ENCODE data around the gene FBXW9.
"Not testable (repeated sequence)": the region's sequence is repeated elsewhere in the genome, so short reads cannot be mapped to it uniquely, and the experiment has no call there.

Gene FBXW9

GRCh38 chr19:12713304-12713703 lies 16.9 kb upstream of the FBXW9 start:
- not testable (repeated sequence) for DNase-seq

GRCh38 chr19:12712077-12712476 lies 15.6 kb upstream of the FBXW9 start:
- not testable (repeated sequence) for DNase-seq

DNA sequence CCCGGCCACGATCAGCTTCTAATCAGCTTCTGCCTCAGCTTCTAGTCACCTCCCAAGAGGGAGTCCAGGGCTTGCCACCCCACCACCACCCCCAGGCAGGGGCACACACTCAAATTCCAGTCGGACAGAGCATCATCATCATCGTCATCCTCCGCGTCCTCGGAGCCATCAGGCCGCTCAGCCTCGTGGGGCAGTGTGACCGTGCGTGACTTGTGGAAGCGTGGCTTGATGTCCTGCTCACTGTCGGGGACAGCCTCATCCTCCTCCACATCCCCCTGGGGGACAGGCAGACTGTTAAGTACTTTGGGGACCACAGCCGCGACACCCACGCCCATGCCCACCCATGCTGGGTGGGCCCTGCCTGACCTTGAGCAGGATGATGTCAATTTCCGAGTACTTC lies 14.8 kb upstream of the FBXW9 start:
- DNase-seq, result no peak

- no peak for DNase-seq
Observed at GRCh38 chr19:12708641-12709040, 12.2 kb upstream of the FBXW9 start.

DNA sequence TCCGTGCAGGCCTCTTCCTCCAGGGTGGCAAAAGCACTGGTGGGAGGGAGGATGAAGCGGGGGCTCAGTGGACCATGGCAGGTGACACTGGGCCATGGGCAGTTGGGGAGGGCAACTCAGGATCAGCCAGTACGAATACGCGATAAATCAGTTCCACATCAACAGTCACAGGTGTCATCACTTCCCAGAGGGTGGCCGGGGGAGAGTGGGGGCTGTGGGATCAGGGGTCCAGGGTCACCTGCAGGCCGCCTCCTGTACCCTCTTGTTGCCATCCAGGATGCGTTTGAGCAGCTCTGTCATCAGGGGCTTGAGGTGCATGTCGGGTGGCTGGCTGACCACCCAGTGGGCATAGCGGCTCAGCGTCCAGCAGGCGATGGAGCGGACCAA lies 9.9 kb upstream of the FBXW9 start:
- DNase-seq, result no peak

GRCh38 chr19:12705654-12706331 lies 9.4 kb upstream of the FBXW9 start:
- no peak for DNase-seq

DNA sequence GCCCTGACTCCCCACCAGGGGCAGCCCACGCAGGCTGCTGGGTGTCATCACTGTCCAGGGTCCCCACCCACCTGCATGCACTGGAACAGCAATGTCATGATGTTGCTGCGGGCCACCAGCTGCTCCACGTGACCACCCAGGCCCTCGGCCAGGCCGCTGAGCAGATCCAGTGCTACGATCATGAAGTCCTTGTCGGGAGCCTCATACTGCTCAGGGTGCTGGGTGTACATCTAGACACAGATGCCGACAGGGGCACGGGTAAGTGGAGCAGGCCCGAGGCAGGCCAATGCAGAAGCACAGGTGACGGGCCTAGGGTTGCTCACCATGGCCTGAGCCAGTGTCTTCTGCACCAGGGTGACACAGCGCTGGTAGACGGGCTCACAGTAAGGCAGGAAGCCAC lies 8.7 kb upstream of the FBXW9 start:
- DNase-seq, result no peak

- DNase-seq, result no peak
Observed at GRCh38 chr19:12703046-12703445, 6.6 kb upstream of the FBXW9 start.

GRCh38 chr19:12701596-12702282 lies 5.3 kb upstream of the FBXW9 start:
- DNase-seq, result no peak

- no peak for DNase-seq
Observed at GRCh38 chr19:12698138-12698537, 1.7 kb upstream of the FBXW9 start.

DNA sequence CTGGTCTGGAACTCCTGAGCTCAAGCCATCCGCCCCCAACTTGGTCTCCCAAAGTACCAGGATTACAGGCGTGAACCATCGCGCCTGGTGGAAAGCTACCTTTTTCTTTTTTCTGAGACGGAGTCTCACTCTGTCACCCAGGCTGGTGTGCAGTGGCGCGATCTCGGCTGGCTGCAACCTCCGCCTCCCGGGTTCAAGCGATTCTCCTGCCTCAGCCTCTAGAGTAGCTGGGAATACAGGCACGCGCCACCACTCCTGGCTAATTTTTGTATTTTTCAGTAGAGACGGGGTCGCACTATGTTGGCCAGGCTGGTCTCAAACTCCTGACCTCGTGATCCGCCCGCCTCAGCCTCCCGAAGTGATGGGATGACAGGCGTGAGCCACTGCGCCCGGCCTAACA lies 994 bp upstream of the FBXW9 start:
- not testable (repeated sequence) for DNase-seq

DNA sequence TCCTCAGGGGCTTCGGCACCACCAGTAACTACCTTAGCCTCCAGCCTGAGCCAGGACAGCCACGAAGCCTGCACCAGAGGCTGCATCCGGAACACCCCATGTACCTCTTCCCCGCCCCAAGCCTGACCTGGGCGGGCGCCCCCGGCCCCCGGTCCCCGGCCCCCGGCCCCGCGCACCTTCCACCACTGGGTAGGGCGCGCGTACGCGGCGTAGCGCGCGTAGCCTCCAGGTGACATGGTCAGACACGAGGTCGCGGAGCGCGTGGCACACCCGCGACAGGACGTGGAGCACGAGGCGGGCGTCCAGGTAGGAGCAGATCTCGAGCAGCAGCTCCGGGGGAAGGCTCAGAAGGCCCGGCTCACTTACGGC lies 450 bp downstream of the FBXW9 start:
- DNase-seq, result no peak

DNA sequence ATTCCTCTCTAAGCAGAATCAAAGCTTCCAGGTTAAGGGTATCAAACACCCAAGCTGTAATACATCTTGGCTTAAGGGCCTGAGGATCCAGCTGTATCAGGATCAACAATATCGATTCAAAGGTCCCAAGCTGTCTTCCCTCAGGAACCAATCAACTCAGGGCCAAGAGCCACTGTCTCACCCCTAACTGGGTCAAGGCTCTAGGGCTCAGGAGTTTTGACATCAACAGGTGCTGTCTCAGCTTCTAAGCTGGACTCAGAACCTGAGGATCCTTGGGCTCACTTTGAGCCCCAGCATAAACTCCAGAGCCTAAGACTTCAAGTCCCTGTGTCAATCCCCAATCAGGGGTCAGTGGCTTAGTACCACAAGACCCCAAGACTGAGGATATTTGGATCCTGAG lies 917 bp downstream of the FBXW9 start:
- no peak for DNase-seq

DNA sequence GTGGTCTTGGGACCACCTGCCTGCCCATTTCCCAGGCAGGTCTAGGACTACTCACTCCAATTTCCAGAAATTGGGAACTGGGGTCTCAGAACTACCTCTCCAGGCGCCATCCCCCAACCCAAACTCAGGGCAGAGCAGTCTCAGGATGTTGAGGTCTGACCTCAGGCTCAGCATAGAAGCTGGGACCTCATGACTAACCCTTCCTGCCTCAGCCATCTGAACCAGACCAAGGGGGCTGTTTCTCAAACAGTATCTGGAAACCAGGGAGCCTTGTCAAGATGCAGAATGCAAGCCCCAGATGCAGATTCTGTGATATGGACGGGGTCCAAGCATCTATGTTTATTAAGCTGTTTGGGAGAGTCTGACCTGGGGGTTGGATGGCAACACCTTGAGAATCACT lies 1.3 kb downstream of the FBXW9 start:
- DNase-seq, result no peak

DNA sequence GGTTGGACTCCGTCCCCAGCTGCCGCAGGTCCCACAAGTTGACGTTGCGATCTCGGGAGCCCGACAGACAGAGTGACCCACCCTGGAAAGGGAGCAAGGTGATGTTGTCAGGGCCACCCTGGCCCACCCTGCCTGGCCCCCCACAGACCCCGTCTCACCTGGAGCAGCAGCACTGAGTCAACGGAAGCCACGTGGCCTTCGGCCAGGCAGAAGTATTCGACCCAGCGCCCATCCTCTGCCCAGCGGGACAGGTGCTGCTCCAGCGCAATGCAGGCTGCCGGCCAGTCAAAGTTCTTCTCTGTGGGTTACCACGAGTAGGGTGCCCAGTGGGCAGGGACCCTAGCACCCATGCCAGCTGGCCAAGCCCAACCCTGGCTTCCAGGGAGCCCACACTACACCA lies 1.8 kb downstream of the FBXW9 start:
- DNase-seq, result no peak

DNA sequence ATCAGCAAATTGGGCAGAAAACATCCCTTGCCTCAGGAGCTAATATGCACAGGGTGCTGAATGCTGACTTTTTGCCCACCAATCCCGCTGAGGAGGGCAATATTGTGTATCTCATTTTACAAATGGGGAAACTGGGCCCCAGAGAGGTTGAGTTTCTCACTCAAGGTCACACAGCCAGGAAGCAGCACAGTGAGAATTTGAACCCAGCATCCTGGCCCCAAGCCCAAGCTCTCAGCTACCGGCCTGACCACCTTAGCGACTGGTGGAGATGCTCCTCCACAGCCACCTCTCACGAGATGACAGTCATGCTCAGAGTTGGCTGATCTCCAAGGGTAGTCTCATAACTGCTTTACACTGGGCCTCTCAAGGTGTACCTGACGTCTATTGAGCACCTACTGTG lies 3.5 kb downstream of the FBXW9 start:
- DNase-seq, result no peak

- DNase-seq, result no peak
Observed at GRCh38 chr19:12689581-12690216, 6.7 kb downstream of the FBXW9 start.

DNA sequence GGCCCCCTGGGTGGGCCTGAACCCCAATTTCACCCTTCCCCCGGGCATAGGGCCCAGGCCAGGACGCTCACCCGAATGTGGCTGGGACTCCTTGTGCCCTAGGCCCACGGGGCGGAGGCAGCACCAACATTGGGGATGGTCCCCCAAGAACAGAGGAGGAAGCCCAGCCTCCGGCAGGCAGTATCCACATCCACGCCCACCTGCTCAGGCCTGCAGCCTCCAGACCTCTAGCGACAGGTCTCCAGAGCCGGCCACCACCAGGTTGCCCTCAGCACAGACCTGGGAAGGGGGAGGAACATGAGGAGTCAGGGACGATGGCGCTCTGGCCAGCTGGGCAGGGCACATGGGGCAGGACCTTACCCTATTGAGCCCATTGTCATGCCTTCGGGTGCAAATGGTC lies 7.4 kb downstream of the FBXW9 start:
- DNase-seq, result no peak

GRCh38 chr19:12687496-12688196 lies 8.8 kb downstream of the FBXW9 start, which contains the start of gene GNG14:
TSS of gene GNG14 (plus strand) at chr19:12687998. CDS start at chr19:12688049, 51 bp downstream.
- no peak for DNase-seq

GRCh38 chr19:12685831-12686230 lies 10.6 kb downstream of the FBXW9 start:
- DNase-seq, result no peak

DNA sequence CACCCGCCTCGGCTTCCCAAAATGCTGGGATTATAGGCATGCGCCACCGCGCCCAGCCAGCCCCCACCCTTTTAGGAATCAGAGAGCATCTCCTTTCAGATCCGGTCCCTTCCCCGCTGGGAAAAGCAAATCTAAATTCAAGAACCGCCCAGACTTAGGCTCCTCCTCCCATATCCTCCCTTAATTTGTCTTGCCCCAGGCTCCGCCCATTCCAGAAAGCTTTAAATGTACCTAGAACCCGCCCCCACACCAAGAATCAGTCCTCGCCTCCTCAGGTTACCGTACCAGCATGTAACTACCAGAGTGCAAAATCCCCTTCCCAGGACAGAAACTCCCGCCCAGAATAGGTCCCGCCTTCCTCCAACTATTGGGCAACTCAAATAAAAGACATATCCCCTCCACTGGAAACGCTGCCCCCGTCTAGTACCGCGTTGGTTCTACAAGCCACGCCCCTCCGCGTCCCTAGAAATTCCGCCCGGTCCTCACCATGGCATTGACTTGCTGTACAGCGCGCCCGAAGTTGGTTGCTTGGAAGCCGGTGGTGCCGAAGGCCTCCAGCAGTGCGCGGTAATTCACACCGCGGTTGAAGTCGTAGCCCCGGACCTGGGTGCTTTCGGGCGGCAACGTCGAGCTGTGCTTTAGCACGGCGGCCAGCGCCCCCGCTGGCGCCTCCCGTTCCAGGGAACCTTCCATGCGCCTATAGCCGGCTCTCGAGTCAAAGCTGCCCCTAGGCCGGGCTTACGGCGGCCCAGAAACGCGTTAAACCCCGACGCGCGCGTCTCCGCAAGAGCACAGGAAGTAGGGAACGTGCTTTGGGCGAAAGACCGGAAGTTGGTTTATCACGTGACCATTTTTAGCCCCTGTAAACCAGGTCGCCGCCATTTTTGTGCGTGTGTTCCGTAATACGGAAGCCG lies 15.1 kb downstream of the FBXW9 start, which contains the start of gene DHPS:
DHPS (minus strand) TSS at position 807 of the 914 bp plus-strand sequence; CDS start at position 693, 114 bp downstream.
- peak; percentile 82 for DNase-seq

GRCh38 chr19:12680034-12680433 lies 16.4 kb downstream of the FBXW9 start:
- no peak for DNase-seq
